Kidney (tissue), 14 donors: ENCODE measurements around the gene ADAT1. TPM values are rescaled to one million over a fixed set of nuclear protein-coding genes. Genes with fewer than 3 reads are reported as not detected.

Experiments used
- DNase-seq, 5 donors: peaks; one replicate each; pipeline ENCODE4 v3.0.0-alpha.2; 2013 to 2020
- FAIRE-seq: peaks from 2 replicates; lab custom pipeline; 2012; peaks lifted over from hg19 to GRCh38; lab: Jason Lieb, UNC
- H3K27ac ChIP-seq, 2 donors: one replicate each; pipeline ENCODE4 v1.7.0; 2013; ENCODE audit warnings: low read depth in 2 of 2, low read length in 2 of 2, inconsistent platforms in 1 of 2
- H3K27me3 ChIP-seq: one replicate; pipeline ENCODE4 v1.7.1; 2013; ENCODE audit warnings: low read length, inconsistent platforms; ENCODE audit not compliant: control insufficient read depth, insufficient read depth
- H3K36me3 ChIP-seq, 3 donors: one replicate each; pipeline versions ENCODE4 v1.7.0 to v1.7.1; 2013; ENCODE audit warnings: low read length in 3 of 3, control low read depth in 1 of 3, inconsistent platforms in 1 of 3; ENCODE audit not compliant: insufficient read depth in 3 of 3, control insufficient read depth in 2 of 3
- H3K4me1 ChIP-seq, 3 donors: one replicate each; pipeline versions ENCODE4 v1.7.0 to v1.7.1; 2013; ENCODE audit warnings: low read length in 3 of 3, inconsistent platforms in 1 of 3, low read depth in 1 of 3; ENCODE audit not compliant: control insufficient read depth in 2 of 3, insufficient read depth in 2 of 3
- H3K4me3 ChIP-seq, 3 donors: one replicate each; pipeline versions ENCODE4 v1.7.0 to v1.8.1; 2013; ENCODE audit warnings: low read length in 3 of 3, control low read depth in 1 of 3, inconsistent platforms in 1 of 3
- H3K9ac ChIP-seq, 3 donors: one replicate each; pipeline versions ENCODE4 v1.7.0 to v1.7.1; 2013; ENCODE audit warnings: low read length in 3 of 3, control low read depth in 1 of 3, inconsistent platforms in 1 of 3
- H3K9me3 ChIP-seq, 3 donors: one replicate each; pipeline versions ENCODE4 v1.7.0 to v1.7.1; 2013; ENCODE audit warnings: low read length in 3 of 3, control low read depth in 1 of 3, inconsistent platforms in 1 of 3; ENCODE audit not compliant: control insufficient read depth in 2 of 3, insufficient read depth in 1 of 3
- intact Hi-C: fragments of 100-400 bp; cut with DNase I; formaldehyde crosslinking; loops from one replicate; pipeline ENCODE4 v1.11.1; 2022
- polyA plus RNA-seq: library from polyadenylated mRNA; stranded (reverse); fragments of 350-450 nt; fragmentation: Illumina TruSeq; extraction: RNeasy Lipid Tissue Mini Kit (QIAGEN cat#74804); gene quantifications from one replicate; pipeline ENCODE4 v1.2.3, GENCODE V29; 2014; ENCODE audit warnings: low read depth, low replicate concordance; ENCODE audit not compliant: insufficient read depth
- total RNA-seq: library from RNA; stranded (reverse); fragmentation: NEBNext Ultra II Directional; extraction: Animal tissue kit (Norgen Biotek cat#: 25700); gene quantifications from one replicate; pipeline ENCODE4 v1.2.1, GENCODE V29; 2021
- TF ChIP-seq, protein P1 (sequence below): IDR thresholded peaks from 3 replicates; pipeline ENCODE4 v1.5.1; 2012; ENCODE audit warnings: mild to moderate bottlenecking, moderate library complexity, borderline replicate concordance; ENCODE audit not compliant: insufficient read depth; ENCODE audit errors: extremely low read depth
- donor health status: control.
- donor health status: control.
- donor health status: control.
- donor health status: control.
- donor health status: control.
- donor health status: DM: yes; HTN: yes; CAD: no.
- donor health status: Normal renal cell carcinoma (clear cell type).

Gene ADAT1
- total and polyA plus RNA-seq, 2 donors from 2014 or later = 24.4 to 56.5 TPM

DNA sequence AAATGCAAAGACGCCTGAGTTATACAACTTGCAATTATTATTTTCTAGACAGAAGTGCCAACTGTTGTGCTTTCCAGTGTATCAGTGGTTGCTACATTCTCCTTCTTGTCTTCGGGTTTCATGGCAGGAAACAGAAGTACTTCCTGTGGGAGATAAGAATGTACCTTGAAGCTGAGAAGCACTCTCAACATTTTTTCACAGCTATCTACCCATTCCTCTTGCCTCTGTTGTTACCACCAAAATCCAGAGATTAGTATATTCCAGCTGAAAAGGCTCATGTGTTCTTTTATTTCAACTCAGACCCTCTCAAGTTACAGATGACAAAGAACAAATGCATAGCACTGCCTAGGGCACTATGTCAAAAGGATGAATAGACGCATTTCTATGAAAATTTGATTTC, 4.8 kb upstream of the ADAT1 start:
- no peak for DNase-seq
- Histone ChIP-seq H3K36me3 (peaks cover 19 to 48% (median 45%) of the 10 kb centered on the region in 3 donors), H3K27ac (no peak overlapping the region), H3K4me1 (no peaks in the 10 kb centered on the region), H3K4me3 (no peak overlapping the region), H3K27me3 (no peaks in the 10 kb centered on the region), H3K9me3 (no peaks in the 10 kb centered on the region), H3K9ac (no peak overlapping the region)
- intact Hi-C loops = no loop called here
- TF ChIP-seq, protein P1, sequence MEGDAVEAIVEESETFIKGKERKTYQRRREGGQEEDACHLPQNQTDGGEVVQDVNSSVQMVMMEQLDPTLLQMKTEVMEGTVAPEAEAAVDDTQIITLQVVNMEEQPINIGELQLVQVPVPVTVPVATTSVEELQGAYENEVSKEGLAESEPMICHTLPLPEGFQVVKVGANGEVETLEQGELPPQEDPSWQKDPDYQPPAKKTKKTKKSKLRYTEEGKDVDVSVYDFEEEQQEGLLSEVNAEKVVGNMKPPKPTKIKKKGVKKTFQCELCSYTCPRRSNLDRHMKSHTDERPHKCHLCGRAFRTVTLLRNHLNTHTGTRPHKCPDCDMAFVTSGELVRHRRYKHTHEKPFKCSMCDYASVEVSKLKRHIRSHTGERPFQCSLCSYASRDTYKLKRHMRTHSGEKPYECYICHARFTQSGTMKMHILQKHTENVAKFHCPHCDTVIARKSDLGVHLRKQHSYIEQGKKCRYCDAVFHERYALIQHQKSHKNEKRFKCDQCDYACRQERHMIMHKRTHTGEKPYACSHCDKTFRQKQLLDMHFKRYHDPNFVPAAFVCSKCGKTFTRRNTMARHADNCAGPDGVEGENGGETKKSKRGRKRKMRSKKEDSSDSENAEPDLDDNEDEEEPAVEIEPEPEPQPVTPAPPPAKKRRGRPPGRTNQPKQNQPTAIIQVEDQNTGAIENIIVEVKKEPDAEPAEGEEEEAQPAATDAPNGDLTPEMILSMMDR = no peak
- no peak for FAIRE-seq

DNA sequence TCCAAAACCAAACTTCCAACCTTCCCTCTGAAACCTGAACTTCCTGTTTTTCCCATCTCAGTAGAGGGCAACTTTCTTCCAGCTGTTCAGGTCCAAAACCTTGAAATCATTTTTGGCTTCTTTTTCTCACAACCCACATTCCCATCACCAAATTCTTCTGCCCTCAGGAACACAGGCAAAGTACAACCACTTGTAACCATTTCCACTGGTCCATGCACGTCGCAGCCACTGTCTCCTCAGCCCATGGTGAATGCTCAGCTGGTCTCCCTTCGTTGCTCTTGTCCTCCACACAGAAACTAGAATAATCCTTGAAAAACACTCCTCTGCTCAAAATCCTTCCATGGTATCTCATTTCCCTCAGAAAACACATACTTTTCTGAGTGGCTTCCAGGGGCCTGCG, 3.7 kb upstream of the ADAT1 start:
- H3K36me3 ChIP-seq = peaks cover 19 to 44% (median 39%) of the 10 kb centered on the region in 3 donors
- no peak overlapping the region for H3K4me3 ChIP-seq
- H3K4me1 ChIP-seq = peaks cover 0 to 6% (median 3%) of the 10 kb centered on the region in 3 donors
- FAIRE-seq = no peak
- no peak overlapping the region for H3K27ac ChIP-seq
- no peak overlapping the region for H3K9ac ChIP-seq
- TF ChIP-seq, protein P1 = no peak
- intact Hi-C loops = no loop called here
- no peaks in the 10 kb centered on the region for H3K9me3 ChIP-seq
- H3K27me3 ChIP-seq = no peaks in the 10 kb centered on the region
- no peak for DNase-seq

DNA sequence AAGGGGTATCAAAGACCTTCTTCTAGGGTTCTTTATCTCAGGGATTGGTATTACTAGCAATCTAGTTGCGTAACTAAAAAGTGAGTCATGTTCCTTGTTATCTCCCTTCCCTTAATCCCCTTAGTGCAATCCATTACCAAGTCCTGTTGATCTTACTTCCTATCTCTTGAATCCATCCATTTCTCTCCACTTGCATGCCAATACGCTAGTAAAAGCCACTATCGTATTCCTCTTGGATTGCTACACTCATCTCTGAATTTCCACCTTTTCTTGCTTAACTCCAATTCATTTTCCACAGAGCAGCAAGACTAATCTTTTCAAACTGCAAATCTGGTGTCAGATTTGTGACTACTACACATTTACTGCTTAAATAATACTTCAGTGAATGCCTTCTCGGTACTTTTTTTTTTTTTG, 1.8 kb upstream of the ADAT1 start:
- Histone ChIP-seq H3K4me3 (no peak overlapping the region), H3K4me1 (peaks cover 0 to 6% (median 3%) of the 10 kb centered on the region in 3 donors), H3K9me3 (no peaks in the 10 kb centered on the region), H3K36me3 (peaks cover 14 to 35% (median 31%) of the 10 kb centered on the region in 3 donors), H3K9ac (no peak overlapping the region), H3K27me3 (no peaks in the 10 kb centered on the region), H3K27ac (no peak overlapping the region)
- intact Hi-C loops = no loop called here
- DNase-seq (no peak), FAIRE-seq (no peak)
- TF ChIP-seq, protein P1 = no peak

DNA sequence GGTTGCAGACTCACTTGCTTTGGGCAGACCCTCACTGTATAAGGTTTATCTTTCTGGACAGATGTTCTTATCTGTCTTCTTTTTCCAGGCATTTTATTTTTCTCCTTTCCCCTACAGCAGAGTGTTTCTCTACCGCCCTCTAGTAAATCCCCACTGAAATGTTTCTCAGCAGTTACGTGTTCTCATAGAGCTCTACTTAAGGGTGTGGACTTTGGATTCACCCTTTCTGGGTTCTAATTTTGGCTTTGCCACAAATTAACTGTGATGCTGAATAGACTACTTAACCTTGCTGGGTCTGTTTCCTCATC, 2.0 kb downstream of the ADAT1 start:
- no peak for FAIRE-seq
- H3K27me3 ChIP-seq = no peaks in the 10 kb centered on the region
- no peak overlapping the region for H3K9ac ChIP-seq
- peaks cover 0 to 6% (median 3%) of the 10 kb centered on the region in 3 donors for H3K4me1 ChIP-seq
- TF ChIP-seq, protein P1 = no peak
- no peaks in the 10 kb centered on the region for H3K9me3 ChIP-seq
- no peak overlapping the region for H3K4me3 ChIP-seq
- peaks cover 8 to 21% (median 20%) of the 10 kb centered on the region in 3 donors for H3K36me3 ChIP-seq
- intact Hi-C loops = no loop called here
- DNase-seq = peak in 1 of 5 donors; percentile 49
- H3K27ac ChIP-seq = no peak overlapping the region
